GM18517 (cell line): ENCODE results near the gene SLC6A8.
"Not testable (repeated sequence)": the region's sequence is repeated elsewhere in the genome, so short reads cannot be mapped to it uniquely, and the experiment has no call there.

Experiments used
- ATAC-seq: cut with Tn5 transposase; IDR thresholded peaks from one replicate; pipeline ENCODE4 v1.9.1; 2021; ENCODE audit warnings: mild to moderate bottlenecking, moderate library complexity; ENCODE audit not compliant: unreplicated experiment

SLC6A8 gene

DNA sequence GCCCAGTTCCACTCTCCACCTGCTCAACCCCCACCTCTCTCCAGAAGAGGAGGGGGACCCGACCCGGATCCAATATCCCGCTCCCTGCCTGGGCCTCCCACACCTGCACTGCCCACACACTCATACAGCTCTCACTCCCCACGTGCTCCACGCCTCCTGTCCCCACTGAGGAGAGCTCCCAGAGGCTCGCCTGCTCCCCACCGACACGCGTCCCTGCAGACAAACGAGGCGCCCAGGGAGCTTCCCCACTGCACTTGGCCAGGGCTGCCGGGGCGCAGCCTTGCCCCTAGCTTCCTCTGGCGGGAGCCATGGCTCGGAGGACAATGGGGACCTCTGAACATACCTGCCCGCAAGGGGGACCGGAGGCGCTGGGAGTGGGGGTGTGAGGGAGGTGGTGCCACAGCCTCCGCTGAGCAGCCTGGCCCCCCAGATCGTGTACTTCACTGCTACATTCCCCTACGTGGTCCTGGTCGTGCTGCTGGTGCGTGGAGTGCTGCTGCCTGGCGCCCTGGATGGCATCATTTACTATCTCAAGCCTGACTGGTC is 5.0 kb downstream of the SLC6A8 start:
- no peak for ATAC-seq

DNA sequence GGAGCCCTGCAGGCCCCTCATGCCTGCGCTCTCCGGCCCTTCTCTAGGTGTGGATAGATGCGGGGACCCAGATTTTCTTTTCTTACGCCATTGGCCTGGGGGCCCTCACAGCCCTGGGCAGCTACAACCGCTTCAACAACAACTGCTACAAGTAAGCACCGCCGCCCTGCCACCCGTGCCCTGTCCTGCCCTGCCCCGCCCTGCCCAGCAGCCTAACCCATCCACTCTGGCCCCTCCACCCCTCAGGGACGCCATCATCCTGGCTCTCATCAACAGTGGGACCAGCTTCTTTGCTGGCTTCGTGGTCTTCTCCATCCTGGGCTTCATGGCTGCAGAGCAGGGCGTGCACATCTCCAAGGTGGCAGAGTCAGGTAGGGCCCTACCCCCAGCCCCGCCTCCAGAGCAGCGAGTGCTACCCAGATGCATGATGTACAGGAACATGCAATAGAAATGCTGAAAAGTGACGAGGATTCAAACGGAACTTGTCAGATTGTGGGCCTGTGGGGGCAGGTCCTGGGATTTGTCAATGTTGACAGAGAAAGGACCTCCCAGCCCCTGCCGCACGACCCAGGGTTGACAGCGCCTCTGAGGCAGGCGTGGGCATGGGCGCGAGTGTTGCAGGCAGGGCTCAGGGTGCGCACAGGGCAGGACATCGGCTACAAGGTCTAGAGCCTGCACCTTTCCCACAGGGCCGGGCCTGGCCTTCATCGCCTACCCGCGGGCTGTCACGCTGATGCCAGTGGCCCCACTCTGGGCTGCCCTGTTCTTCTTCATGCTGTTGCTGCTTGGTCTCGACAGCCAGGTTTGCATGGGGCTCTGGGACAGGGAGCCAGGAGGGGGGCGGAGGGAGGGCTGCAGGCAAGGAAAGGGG is 5.7 kb downstream of the SLC6A8 start:
- no peak for ATAC-seq

DNA sequence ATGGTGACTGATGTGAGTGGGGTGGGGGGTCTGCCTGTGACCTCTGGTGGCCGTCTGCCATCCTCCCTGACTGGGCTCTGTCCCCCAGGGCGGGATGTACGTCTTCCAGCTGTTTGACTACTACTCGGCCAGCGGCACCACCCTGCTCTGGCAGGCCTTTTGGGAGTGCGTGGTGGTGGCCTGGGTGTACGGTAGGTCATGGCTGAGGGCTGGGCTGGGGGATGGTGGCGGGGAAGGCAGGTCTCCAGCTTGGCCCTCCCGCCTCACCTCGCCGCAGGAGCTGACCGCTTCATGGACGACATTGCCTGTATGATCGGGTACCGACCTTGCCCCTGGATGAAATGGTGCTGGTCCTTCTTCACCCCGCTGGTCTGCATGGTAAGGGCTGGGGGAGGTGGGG is 6.5 kb downstream of the SLC6A8 start:
- not testable (repeated sequence) for ATAC-seq

DNA sequence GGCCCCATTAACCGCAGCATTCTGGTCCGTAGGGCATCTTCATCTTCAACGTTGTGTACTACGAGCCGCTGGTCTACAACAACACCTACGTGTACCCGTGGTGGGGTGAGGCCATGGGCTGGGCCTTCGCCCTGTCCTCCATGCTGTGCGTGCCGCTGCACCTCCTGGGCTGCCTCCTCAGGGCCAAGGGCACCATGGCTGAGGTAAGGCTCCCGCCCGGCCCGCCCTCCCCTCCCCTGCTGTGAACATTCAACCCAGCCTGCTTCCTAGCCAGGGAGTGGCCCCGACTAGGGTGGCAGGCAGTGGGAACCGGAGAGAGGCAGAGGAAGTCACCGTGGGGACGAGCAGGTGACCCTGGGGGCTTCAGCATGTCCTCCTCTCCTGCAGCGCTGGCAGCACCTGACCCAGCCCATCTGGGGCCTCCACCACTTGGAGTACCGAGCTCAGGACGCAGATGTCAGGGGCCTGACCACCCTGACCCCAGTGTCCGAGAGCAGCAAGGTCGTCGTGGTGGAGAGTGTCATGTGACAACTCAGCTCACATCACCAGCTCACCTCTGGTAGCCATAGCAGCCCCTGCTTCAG is 7.1 kb downstream of the SLC6A8 start:
- no peak for ATAC-seq

DNA sequence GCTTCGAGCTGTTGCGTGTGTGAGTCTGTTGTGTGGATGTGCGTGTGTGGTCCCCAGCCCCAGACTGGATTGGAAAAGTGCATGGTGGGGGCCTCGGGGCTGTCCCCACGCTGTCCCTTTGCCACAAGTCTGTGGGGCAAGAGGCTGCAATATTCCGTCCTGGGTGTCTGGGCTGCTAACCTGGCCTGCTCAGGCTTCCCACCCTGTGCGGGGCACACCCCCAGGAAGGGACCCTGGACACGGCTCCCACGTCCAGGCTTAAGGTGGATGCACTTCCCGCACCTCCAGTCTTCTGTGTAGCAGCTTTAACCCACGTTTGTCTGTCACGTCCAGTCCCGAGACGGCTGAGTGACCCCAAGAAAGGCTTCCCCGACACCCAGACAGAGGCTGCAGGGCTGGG is 8.4 kb downstream of the SLC6A8 start:
- ATAC-seq: no peak

DNA sequence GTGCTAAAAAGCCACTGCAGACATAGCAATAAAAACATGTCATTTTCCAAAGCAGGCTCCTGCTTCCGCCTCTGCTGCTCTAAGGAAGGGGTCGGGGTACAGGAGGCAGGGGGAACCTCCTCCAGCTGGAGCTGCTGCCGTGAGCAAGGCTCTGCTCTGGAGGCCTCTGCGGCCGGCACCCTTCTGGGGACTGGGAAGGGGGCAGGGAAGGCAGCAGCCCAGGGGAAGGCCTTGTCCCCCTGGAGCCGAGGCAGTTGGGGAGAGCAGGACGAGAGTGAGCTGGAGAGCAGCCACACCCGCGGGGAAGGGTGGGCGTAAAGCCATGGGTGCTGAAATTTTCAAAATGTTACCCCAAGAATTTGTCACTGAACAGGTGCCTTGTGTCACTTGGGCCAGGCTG is 8.8 kb downstream of the SLC6A8 start:
- not testable (repeated sequence) for ATAC-seq

DNA sequence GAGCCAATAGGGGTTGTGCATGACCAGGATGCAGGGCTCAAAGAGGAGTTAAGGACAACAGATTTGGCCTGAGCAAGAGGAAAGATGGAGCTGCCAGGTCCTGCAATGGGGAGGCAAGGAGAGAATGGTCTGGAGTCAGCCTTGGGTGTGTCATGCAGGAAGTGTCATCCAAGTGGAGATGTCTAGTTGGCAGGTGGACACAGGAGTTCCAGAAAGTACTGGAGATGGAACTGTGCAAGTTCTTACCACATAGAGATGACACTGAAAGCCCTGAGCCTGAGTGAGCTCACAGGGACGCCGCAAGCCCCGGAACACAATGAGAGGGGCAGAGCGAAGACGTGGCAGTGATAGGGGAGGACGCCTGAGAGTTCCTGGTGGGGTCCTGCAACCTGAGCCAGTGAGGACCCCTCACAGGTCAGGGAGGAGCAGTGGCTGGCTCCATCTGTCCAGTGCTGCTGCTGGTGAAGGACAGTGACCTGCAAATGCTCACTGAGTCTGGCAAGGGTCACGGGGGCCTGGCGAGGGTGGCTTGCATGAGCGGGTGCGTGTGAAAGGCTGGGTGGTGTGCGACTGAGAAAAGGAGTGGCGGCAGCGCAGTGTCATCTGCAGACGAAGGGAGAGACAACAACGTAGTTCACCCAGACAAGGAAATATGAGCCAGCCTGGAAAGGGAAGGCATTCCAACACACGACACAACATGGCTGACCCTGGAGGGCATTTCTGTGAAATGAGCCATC is 9.4 kb downstream of the SLC6A8 start:
- ATAC-seq: not testable (repeated sequence)

DNA sequence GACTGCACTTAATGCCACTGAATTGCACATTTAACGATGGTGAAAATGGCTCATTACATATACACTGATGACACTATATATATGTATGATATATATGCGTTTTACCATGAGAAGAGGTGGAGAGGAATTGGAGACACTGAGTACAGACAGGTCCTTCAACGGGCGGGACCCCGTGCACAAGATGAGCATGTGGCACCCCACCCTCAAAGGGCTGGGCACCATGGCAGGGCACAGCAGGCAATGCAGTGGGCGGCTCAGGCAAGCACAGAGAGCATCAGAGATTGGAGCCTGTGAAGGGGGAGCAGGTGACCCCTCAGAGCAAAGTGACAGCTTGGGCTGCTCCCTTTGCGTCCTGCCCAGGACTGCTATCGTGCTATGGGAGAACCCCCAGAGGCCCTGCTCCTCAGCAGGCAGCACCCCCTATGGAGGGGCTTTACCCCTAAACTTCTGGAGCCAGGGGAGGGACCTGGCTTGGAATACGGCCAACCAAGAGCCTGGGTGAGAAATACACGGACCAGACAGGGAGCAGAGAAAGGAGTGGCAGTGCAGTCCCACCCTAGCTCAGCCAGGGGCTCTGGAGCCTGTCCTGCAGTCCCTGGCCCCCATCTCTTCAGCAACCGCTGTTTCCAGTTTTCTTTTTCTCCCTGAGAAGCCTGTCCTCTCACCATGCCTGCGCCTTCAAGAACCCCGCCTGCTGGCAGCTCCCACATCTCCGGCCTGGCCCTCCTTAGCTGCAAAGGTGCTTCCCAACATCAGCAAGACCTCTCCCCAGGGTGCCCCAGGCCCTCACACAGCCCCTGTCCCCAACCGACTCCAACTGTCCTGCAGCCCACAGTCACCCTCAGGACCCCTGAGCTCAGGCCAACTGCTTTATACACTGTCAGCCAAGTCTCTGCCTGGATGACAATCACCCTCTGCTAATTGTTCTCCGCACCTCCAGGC is 10.5 kb downstream of the SLC6A8 start:
- ATAC-seq: no peak

DNA sequence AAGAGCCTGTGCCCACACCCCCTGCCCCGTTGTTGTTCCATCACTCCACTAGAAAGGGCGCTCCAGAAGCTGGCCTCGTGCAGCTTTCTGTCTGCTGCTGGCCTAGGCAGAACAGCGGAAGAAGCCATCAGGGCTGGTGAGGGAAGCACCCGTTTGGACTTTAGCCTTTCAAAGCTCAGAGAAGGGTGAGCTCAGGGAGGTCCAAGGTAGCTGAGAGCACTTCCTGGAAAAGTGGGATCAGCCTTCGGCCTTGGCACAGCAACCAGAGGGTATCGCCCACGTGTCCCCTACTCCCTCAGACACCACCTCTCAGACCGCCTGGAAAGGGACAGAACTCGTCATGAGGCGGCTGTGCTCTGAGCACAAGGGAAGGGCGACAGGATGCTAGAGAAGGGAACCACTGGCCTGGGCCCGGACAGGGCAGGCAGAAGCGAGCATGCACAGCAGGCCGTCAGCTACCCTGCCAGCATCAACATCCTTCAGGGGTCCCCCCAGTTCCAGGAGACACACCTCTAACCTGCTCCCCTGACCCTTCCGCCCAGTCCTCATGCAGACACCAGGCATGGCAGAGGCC is 11.6 kb downstream of the SLC6A8 start:
- not testable (repeated sequence) for ATAC-seq

DNA sequence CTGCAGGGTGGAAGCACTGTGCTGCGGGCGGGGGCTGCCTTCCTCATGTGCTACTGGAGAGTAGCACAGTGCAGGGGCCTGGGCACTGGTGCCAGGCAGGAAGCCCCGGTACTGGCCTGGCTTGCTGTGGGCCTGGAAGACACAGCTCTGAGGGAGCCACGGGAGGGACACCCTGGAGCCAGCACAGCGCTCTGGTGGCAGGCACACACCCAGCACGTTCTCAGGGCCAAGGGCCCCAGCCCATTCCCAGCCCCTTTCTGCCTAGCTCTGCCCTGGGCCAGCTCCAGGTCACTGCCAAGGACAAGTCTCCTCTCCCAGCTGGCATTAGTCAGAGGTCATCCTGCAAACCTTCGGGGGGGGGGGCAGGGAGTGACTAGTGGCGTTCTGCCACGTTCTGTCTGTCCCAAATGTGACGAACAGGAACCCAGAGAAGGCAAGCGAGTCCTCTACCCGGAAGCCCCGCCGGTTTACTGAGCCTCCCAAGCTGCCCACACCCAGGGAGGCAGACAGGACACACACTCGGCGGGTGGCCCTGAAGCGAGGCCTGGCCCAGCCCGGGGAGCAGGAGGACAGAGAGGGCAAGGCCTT is 12.2 kb downstream of the SLC6A8 start:
- ATAC-seq: not testable (repeated sequence)

DNA sequence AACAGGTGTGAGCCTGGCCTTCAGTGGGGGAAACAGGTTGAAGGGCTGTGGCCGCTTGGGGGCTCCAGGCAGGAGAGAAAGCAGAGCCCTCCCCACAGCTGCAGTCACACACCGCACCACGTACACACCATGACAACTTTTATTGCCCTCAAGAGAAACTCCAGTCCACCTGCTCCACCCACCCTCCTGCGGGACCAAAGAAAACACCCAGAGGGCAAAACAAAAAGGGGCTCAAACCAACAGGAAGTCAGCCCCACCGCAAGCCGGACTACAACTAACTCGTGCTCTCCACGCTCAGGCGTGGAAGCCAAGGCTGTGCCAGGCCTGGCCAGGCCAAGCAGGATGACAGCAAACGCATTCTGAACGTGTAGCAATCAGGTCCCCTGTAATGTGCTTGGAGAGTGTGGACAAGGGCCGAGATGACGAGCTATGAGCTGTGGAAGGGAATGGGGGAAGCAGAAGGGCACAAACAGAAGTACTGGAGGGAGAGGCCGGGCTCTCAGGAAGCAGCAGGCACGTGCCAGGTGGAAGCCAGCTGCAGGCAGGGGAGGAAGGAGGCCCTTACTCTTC is 12.7 kb downstream of the SLC6A8 start:
- no peak for ATAC-seq

DNA sequence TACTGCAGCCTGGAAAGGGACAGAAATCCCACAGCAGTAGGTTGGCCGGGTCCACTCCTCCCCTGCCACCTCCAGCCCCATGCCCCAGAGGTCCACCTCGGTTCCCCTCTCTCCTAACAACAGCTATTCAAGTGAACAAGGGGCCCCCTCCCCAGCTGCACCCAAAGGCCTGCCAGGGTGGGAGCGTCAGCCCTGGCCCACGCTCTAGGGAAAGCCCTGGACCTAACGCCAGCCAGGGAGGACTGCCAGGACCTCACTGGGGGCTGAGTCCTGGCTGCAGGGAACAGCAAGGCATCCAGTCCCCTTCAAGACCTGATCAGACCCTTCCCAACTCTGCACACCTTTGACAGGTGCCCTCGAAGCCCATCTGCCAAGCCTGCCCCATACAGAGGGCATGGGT is 13.2 kb downstream of the SLC6A8 start:
- ATAC-seq: no peak

DNA sequence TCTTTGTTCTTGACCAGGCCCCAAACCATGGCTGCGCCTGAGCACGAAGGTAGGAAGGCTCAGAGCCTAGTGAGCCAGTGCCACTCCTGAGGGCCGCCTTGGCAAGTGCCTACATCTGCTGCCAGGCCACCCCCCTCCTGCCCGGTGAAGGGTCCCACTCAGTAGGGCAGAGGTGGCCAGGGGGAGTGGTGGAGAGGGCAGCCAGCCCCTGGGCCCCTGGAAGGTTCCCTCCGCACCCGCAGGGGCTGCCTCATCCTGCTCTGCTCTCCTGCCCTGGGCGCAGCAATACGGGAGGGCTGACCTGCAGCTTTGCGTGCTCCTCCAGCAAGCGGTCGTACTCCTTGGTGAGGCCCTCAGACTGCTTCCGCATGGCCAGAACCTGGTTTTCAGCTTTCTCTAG is 14.0 kb downstream of the SLC6A8 start:
- ATAC-seq: no peak

DNA sequence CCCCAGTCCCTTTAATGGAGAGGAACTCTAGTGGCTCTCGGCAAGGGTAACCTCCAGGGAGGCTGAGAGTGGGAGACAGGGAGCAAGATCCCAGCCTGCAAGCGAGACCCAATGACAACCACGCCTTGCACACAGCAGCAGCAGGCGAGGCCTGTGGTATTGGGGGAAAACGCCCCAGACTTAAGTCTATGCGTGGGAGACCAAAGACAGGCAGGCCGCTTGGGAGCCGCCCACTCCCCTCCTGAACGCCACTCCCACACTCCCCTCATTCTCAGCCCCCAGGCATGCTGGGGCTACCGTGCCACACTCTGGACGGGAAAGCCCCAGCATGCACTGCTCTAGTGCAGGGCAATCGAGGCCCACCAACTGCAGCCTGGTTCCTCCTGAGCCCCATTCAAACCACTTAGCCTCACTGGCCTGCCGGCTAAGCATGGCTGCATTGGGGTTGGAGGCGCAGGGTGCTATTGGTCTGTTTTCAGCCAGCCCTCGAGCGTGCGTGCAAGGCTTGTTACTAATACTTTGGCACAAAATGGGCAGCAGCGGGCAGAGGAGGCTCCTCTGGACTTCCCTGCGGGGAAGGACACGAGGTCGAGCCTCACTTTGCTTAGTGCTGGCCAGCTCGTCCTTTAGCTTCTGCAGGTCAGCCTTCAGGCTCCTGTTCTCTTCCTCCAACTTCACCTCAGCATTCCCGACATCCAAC is 14.8 kb downstream of the SLC6A8 start:
- ATAC-seq: no peak

DNA sequence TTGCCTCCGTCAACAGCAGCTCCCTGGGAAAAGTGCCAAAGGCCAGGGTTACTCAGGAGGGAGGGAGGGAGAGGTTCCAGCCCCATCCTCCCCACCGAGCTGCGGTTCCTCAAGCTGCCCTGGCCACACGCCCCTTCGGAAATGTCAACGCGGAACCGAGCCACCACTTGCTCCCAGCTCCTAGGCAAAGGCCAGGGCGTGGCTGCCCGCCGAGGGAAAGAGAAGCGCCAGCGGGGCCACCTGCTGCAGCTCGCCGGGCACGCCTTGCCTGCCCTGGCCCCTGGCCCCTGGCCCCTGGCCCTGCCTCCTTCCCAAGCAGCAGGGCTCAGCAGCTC is 15.3 kb downstream of the SLC6A8 start:
- no peak for ATAC-seq

DNA sequence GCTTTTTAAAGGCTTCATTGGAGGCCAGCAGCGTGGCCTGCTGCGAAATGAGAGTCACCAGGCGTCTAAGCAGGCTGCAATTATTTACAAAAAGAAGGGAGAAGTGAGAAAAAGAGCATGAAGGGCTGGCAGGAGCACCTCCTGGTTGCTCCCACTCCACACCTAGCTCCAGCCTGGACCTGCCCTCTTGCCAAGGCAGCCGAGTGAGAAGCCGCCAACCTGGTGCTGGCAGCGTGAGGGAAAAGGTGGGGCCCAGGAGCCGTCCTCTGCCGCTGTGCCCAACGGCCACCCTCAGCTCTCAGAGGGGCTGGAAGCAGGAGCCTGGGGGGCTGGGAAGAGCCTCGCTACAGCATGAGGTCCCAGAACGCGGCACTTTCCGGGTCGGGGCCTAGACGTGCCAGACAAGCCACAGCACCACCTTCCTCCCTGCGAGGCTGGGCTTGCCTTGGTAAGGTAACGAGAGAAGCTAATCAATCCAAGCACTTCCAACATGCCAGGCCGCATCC is 16.3 kb downstream of the SLC6A8 start:
- ATAC-seq: no peak

DNA sequence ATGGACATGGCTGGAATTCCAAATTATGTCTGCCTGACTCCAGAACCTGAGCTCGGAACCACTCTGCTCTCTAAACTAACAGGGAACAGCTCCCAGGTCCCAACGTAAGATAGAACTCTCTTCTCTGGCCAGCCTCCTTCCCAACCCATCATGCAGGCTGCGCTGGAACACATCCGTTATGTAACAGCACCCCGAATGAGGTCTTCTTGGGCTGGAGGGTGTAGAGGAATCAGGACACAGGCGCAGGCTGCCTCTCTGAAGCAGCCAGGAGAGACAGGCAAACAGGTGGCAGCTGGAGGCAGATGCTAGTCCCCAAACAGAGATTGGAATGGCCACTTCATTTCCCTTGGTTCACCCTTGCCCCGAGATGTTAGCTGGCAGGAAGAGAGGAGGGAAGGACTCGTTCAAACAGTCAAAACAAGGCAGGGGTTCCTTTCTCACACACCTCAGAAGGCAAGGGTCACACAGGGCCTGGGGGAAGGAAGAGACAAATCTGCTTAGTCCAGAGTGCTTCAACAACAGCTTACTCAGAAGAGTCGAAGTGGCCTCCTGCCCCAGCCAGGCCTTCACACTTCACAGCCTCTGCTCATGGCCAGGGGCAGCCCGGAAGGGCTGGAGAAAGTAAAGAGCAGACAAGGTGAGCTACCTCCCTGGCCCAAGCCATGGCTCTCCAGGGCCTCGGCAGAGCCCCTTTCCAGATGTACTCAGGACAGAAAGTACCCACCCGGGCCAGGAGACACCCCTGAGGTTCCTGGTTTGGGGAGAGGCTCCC is 17.1 kb downstream of the SLC6A8 start:
- not testable (repeated sequence) for ATAC-seq
